HG02938 (cell line): ENCODE data around the gene P2RX3.

Source experiments
- ATAC-seq: cut with Tn5 transposase; IDR thresholded peaks from one replicate; pipeline ENCODE4 v1.9.1; 2021; ENCODE audit warnings: mild to moderate bottlenecking, moderate library complexity; ENCODE audit not compliant: unreplicated experiment

Gene P2RX3

DNA sequence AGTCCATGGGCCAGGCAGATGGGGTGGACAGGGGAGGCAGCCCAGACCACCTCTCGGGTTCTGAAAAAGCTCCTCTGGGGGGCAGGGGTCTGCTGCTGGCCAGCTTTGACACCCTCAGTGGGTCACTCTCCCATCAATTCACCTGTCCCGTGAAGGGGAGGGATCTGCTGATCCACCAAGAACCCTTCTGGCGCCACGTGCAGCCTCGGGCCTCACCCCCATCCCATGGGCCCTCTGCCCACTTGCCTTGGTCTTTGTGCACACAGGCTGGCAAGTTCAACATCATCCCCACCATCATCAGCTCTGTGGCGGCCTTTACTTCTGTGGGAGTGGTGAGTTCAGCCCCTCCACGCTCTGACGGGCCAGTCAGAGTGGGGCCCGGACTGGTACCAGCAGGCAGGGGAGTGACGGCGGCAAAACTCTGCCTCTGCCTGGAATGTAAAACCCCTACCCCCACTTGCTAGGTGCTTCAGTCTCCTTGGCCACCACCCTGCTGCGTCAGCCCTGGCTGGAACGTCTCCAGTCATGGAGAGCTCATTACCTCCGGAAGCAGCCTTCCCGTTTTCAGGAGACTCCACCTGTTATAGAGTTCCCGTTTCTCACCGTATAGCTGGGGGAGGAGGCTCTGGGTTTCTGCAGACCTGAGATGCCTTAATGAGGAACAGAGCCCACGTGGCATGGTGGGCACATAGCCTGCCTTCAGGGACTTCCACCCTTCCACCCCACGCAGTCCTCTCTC, 30.1 kb downstream of the P2RX3 start:
- ATAC-seq = no peak

DNA sequence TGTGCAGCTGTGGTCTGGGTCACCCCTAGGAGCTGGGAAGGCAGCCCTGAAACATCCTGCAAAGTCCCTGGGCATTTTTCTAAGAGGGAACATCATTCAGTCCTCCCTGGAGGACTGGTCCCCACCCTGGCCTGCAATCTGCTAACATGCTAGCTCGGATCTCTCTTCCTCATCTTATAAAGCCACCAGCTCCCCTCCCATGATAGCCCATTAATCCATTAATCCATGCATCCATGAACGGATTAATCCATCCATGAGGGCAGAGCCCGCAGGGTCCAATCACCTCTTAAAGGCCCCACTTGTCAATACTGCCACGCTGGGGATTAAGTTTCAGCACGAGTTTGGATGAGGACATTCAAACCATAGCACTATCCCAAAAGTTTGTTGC, 30.7 kb downstream of the P2RX3 start:
- no peak for ATAC-seq

DNA sequence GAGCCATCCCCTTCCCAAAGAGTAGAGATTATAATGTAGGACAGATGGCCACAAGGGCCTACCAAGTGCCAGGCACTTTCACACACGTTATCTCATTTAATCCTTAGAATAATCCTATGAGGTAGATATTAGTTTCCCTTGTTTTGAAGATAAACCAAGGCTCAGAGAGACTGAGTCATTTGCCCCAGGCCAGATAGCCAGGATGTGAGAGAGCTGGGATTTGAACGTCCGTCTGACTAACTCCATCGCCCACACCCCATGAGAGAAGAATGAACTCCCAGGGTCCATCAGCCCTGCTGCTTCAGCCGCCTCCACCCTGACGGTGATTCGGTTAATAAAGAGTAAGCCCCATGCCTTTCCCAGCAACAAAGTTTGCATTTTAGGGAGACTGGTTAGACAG, 32.1 kb downstream of the P2RX3 start:
- ATAC-seq = no peak

DNA sequence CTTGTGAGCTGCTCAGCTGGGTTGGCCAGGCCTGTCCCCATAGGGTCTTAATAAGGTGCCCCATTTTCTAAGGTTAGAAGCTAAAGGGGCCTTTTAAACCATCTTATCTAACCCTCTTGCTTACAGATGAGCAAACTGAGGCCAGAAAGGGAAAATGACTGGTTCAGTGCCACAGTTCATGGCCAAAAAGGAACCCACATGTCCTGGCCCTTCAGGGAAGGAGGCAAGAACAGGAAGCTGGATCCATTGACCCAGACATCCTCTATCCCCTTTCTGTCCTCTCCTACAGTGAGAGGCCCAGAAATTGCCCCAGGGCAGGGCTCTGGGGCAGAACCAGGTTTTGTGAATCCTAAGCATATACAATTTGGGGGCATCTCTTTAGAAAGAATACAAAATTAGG, 32.8 kb downstream of the P2RX3 start:
- no peak for ATAC-seq

DNA sequence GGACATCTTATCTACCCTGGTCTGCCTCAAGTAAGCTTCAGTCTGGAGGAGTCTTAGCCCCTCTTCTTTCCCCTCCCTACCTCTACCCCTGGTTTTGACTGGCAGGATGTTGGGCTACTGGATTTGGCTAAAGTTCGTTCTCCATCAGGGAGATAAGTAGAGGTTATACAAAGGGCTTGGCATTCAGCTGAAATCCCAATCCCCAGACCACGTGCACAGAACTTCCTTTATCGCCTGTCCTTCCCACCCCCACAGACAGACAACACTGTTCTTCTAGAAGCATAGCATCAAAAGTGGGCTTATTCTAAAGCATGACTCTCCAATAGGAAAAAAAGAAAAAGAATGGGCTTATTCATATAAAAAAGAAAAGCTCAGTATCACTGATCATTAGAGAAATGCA, 35.0 kb downstream of the P2RX3 start:
- no peak for ATAC-seq

DNA sequence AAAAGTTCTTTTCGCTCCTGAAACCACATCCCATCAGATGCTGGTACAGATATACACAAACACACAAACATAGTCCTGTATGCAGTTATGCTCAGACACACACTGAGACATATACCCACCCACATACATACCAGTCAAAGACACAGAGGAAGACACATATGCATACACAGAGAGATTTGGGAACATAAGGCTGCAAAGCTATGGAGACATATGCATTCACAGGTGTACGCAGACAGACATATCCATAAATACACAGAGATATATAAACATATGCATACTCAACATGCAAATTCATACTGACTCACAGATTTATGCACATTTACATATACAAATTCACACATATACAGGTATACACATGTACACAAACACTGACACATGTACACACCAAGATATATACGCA, 36.8 kb downstream of the P2RX3 start:
- ATAC-seq = no peak

DNA sequence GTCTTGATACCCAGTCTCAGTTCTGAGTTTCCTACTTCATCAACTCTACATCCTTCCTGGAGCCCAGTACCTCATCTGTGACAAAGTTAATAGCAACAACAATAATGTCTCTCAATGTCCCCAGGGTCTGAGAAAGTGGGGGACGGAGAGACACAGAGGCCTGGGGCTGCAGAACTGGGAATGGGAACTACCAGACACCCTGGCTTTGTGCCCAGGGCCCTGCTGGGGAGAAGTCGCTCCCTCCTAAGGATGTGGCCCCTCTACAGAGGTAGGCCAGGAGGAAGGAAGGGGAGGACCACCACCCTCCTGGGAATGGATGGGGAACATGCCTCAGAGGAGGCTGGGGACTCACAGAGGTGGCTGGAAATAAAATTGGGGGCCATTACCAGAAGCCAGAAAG, 37.3 kb downstream of the P2RX3 start:
- no peak for ATAC-seq

DNA sequence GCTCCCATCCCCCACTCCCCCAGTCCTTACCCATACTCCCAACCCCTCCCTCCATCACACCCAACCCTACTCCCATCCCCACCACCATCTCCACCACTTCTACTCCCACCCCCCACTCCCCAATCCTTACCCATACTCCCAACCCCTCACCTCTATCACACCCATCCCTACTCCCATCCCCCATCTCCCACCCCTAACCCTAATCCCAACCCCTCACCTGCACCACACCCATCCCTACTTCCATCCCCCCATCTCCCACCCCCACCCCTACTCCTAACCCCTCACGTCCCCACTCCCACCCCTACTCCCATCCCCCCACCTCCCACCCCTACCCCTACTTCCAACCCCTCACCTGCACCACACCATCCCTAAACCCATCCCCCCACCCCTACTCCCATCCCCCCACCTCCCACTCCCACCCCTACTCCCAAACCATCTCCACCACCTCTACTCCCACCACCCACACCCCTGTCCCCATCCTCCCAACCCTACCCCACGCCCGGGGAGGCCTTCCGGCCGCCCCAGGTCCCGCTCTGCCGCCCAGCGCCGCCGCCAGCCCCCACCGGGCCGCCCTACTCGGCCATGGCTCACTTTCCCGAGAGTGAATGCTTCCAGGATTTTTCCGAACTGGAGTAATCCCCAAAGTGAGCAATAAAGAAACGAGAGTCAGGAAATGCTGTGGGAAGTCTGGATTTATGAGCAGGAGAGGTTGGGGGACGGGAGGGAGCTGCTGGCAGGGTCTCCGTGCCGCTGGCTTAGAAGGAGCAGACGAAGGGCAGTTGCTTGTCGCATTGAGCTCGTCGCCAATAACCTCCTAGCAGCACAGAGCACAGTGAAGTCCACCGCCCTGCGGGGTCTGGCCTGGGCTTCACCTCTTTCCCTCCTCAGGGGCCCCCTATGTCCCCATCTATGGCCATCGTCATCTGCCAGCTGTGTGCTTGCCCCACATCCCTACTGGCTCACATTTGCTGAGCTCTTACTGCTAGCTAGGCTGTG, 38.2 kb downstream of the P2RX3 start:
- ATAC-seq = no peak

DNA sequence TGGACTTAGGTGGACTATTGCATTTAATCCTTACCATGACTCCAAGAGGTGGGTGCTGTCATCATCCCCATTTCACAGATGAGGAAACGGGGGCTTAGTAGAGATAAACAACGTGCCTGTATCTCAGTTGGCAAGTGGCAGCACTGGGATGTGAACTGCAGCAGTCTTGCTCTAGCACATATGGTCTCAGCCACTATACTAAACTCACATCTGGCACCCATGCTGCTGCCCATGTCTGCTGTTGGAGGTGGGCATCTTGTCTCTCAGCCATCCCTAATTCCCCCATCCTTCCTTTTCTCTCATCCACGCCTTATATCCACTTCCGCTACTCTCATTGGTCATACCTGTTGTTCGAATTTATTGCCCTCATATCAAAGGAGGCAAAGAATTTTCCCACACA, 39.0 kb downstream of the P2RX3 start:
- ATAC-seq = no peak

DNA sequence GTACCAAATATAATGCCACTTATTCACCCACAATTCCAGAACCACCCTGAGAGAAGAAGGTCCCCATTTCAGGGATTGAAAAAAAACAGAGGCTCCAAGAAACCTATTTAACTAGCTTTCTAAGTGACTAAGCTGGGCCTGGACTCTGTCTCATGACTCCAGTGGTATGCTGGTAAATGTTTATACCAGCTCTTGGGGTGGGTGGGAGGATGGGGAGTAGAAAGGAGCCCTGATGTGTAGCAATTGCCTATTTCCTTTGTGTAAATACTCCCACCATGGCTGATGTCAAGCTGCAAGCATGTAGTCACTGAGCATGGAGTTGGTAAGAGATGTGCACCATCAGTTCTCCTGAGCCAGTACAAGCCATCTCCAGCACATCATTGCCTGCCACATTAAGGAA, 40.0 kb downstream of the P2RX3 start:
- no peak for ATAC-seq

DNA sequence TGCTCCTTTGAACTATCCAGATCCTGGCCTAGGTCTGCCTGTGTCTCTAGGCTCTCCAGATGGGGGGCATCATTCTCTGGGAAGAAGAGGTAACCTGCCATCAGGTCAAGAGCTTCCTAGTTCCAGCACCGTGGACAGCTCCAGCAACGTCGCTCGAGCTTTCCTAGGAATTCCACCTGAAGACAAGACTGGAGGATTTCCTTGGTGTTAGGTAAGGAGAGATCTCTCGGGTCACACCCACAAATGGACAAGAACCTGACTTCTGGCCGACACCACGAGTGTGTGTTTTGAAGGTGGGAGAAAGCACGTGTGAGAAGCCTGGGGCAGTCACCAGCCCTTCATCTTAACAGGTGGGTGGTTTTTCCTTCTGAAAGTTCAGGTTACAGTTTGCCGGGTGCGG, 41.6 kb downstream of the P2RX3 start:
- ATAC-seq = no peak

DNA sequence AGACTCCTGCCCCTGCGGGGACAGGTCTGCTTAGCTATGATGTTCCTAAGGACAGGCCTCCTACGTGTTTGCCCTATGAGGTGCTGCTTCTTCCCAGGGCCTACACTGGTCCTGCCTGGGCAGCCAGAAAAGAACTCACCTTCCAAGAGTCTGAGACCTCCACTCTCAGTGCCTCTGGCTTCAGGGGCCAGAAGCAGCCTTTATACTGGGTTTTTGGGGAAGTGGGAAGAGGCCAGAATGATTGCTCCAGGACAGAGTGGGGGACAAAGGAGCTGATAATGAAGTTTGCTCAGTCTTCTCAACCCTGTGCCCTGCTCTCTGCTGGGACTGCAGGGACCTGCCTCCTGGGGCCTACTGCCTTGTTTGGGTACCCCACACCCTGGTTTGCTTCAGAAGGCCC, 42.8 kb downstream of the P2RX3 start, which contains the start of gene PRG3:
Gene PRG3 (minus strand): TSS at position 176 of the 400 bp plus-strand sequence. CDS start 442 bp downstream, outside the sequence.
- ATAC-seq = no peak

DNA sequence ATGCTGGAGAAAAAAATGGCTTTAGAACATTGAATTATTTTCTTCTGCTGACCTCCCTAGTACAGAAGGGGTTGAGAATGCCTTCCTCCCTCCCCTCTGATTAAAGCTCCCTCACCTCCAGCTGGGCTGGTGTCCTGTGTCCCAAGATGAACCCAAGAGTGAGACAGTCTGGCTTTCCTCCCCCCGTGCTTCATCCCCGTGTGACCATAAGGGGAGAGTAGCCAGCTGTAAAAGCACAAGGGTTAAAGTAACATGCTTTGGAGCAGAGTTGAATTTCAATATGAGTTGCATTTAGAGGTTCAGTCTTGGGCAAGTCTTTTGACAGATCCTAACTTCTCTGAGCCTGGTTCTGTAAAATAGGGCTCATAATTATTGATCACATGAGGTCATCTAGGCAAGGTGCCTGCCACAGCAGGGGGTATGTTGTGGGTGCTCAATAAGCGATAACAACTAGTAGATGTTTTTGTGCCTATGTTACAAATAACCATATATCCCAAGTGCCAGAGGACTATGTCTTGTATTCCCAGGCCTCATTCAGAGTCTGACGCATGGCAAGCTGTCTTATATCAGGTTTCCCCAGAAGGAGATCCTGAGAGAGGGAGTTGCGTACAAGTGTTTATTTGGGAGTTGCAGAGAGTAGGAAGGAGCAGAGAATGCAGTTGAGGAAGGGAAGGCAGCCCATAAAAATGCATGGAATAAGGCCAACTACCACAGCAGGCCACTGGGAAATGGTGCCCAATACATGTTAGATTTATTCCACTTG, 48.2 kb downstream of the P2RX3 start:
- ATAC-seq = no peak

DNA sequence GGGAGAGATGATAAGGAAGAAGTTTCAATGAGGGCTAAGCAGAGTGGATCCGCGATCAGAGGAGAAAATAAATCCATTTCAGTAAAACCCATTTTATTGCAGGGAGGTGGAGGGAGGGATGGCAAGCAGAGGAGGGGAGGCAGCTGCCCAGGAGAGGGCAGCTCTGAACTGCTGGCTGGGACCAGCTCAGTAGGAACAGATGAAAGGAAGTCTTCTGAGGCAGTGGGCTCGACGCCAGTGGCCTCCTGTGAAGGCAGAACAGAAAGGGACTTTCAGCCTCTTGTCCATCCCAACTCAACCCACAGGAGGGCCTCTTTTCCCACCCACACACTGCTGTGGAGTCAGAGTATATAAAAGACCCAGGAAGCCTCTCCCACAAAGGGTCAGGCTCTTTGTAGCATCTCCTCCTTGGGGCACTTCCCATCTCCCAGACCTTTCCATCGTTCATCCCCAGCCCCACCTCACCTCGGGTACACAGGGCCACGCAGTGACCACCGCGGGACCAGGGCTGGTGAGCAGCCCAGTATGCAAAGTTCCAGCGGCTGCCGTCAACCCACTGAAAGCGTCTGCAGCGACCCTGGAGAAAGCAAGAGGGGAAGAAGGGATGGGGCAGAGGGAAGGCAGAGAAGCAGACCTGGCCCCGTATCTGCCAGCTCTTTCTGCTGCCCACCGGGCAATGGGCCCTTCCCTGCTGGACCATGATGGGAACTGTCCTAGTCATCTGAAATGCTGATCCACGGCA, 49.3 kb downstream of the P2RX3 start:
- no peak for ATAC-seq

DNA sequence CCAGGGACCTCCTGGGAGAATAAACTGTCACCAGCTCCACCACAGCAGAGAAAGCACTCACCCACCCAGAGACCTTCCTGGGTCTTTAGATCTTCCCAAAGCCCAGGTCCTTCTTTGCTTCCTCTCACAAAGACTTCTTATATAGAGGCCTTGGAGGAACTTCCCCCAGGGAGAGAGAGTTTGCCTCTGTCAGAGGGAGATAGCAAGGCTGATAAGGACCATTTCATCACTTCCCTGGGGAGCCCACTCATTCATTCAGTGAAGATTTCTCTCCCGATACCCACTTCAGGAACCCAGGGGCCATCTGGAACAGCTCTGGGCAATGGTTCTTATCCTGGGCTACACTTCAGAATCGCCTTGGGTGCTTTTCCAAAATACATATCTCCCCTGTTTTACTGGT, 52.4 kb downstream of the P2RX3 start, which contains the start of gene PRG2:
Gene PRG2 (minus strand): TSS at position 116 of the 400 bp plus-strand sequence. CDS start 706 bp downstream, outside the sequence.
- ATAC-seq = no peak

DNA sequence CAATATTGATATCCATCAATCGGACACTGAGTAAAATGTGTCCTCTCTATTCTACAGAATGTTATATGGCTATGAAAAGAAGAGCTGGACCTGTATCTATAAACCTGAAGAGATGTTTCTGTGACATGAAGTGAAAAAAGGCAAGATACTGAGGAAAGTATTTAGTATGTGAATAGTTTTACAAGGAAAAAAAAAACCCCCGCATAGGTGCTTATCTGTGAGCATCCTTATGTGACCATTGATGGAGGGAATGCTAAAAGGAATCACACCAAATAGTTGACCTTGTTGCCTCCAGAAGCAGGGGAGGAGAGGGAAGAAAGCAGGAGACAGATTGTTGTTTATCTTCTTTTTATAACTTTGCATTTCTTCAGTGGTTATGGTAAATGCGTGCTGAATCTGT, 53.0 kb downstream of the P2RX3 start:
- ATAC-seq = no peak

DNA sequence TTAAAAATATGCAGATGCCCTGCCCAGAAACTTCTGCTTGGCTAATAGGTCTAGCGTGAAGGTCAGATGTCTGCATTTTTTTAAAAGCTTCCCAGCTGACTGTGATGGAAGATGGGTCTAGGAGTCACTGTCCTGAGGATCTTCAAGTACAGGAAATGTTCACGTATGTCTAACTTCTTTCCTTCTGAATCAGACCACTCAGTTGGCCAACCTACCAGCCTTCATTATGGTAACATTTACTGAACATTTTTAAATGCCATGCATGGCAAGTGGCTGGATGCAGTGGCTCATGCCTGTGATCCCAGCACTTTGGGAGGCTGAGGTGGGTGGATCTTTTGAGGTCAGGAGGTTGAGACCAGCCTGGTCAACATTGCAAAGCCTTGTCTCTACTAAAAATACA, 53.4 kb downstream of the P2RX3 start:
- no peak for ATAC-seq

DNA sequence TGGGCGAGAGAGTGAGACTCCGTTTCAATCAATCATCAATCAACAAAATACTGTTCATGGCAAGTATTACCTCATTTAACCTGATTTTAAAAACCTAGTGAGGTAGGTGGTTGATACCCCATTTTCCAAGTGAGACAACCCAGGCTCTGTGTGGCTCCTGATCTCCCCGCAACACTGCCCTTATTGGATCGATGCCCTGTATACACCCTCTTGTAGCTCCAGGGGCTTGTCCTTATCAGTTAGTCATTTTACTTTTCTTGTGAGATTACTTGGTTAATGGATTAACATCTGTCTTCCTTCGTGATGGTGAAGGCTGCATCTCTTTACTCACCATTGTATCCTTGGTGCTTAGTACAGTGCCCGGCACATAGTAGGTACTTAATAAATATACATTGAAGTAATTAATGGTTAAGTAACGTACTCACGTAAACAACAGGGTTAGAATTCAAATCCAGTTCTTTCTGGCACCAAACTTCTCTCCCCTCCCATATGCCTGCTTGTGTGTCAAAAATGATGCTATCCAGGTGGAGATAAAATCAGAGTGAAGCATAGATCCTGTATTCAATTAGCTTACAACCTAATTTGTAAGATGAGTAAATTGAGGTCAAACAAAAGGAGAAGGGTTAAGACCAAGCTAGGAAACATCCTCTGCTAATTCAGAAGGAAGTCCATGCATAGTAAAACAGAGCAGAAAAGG, 54.1 kb downstream of the P2RX3 start:
- ATAC-seq = no peak

DNA sequence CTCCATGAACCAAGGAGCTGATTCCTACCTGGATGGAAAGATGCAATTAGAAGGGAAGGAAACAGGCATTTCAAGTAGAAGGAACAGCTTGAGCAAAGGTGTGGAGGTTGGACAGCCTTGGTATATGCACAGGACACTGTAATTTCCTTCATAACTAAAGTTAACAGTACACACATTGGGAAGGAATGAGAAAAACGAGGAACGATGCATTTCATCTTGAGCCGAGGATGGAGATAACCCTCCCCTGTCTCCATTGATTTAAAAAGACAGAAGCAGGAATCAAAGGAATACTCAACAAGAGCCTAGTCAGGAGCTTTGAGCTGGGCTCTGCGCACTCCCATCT, 54.6 kb downstream of the P2RX3 start:
- ATAC-seq = no peak
